ENCODE data around the gene C16orf54. TPM values are rescaled to one million over a fixed set of nuclear protein-coding genes. Genes with fewer than 3 reads are reported as not detected.
"Not testable (repeated sequence)": the region's sequence is repeated elsewhere in the genome, so short reads cannot be mapped to it uniquely, and the experiment has no call there.

The C16orf54 gene
- polyA plus RNA-seq, 1 donor = 1.5 TPM

- Histone ChIP-seq H3K4me1 (ENCODE audit: control insufficient read depth, insufficient read depth, low read length) (peaks cover 28% of the 10 kb centered on the region), H3K27me3 (ENCODE audit: control insufficient read depth, insufficient read depth, low read length) (no peaks in the 10 kb centered on the region), H3K4me3 (ENCODE audit: low read length) (no peak overlapping the region), H3K9me3 (ENCODE audit: control insufficient read depth, low read depth, low read length) (no peaks in the 10 kb centered on the region), H3K27ac (ENCODE audit: low read length) (peak overlapping the region; percentile 55), H3K36me3 (ENCODE audit: control insufficient read depth, insufficient read depth, low read length) (no peaks in the 10 kb centered on the region)
- peak; percentile 56 to 81 for DNase-seq
- no CpG with 5 or more reads among the region's 1 CpG for WGBS (ENCODE audit: insufficient coverage, low lambda C conversion rate)
These were observed 10.9 kb upstream of the C16orf54 start for GRCh38 chr16:29756654-29757053.

DNA sequence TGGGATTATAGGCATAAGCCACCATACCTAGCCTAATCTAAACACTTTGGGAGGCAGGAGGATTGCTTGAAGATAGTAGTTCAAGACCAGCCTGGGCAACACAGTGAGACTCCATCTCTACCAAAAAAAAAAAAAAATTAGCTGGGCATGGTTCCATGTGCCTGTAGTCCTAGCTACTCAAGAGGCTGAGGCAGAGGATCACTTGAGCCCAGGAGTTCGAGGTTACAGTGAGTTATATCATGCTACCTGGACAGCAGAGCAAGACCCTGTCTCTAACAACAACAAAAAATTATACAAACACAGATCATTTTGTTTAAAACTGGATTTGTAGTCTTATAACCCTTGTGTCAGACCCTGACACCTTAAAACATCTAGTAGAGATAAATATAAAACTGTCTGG lies 7.7 kb upstream of the C16orf54 start:
- H3K27ac ChIP-seq (ENCODE audit: low read length) = no peak overlapping the region
- DNase-seq = no peak
- H3K9me3 ChIP-seq (ENCODE audit: control insufficient read depth, low read depth, low read length) = peaks cover under 1% of the 10 kb centered on the region
- peaks cover 19% of the 10 kb centered on the region for H3K4me1 ChIP-seq (ENCODE audit: control insufficient read depth, insufficient read depth, low read length)
- H3K36me3 ChIP-seq (ENCODE audit: control insufficient read depth, insufficient read depth, low read length) = no peaks in the 10 kb centered on the region
- no peaks in the 10 kb centered on the region for H3K27me3 ChIP-seq (ENCODE audit: control insufficient read depth, insufficient read depth, low read length)
- H3K4me3 ChIP-seq (ENCODE audit: low read length) = no peak overlapping the region
- WGBS (ENCODE audit: insufficient coverage, low lambda C conversion rate) = no CpG with 5 or more reads among the region's 1 CpG

DNA sequence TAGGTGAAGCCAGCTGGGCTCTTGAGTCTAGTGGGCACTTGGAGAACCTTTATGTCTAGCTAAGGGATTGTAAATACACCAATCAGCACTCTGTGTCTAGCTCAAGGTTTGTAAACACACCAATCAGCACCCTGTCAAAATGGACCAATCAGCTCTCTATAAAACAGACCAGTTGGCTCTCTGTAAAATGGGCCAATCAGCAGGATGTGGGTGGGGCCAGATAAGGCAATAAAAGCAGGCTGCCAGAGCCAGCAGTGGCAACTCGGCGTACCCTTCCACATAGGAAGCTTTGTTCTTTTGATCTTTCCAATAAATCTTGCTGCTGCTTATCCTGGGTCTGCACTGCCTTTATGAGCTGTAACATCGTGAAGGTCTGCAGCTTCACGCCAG lies 3.0 kb upstream of the C16orf54 start:
- H3K9me3 ChIP-seq (ENCODE audit: control insufficient read depth, low read depth, low read length) = peaks cover 12% of the 10 kb centered on the region
- not testable (repeated sequence) for H3K4me1 ChIP-seq (ENCODE audit: control insufficient read depth, insufficient read depth, low read length); H3K27ac ChIP-seq (ENCODE audit: low read length); DNase-seq; H3K27me3 ChIP-seq (ENCODE audit: control insufficient read depth, insufficient read depth, low read length); H3K4me3 ChIP-seq (ENCODE audit: low read length); H3K36me3 ChIP-seq (ENCODE audit: control insufficient read depth, insufficient read depth, low read length)
- no CpG with 5 or more reads among the region's 4 CpGs for WGBS (ENCODE audit: insufficient coverage, low lambda C conversion rate)

DNA sequence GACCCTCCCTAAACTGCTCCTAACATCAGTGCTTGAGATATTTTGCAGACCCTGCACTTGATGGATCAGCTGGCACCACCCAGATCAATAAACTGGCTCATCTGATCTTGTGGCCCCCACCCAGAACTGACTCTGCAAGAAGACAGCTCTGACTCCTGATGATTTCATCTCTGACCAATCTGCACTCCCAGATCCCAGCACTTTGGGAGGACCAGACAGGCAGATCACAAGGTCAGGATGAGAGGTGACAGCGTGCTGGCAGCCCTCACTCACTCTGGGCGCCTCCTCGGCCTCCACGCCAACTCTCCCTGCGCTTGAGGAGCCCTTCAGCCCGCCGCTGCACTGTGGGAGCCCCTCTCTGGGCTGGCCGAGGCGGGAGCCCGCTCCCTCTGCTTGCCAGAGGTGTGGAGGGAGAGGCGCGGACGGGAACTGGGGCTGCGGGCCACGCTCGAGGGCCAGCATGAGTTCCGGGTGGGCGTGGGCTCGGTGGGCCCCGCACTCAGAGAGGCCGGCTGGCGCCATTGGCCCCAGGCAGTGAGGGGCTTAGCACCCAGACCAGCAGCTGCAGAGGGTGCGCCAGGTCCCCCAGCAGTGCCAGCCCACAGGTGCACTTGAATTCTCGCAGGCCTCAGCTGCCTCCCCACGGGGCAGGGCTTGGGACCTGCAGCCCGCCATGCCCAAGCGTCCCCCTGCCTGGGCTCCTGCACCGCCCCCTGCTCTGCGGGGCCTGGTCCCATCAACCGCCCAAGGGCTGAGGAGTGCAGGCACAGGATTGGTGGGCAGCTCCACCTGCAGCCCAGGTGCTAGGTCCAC lies 2.4 kb upstream of the C16orf54 start:
- Histone ChIP-seq H3K4me3 (ENCODE audit: low read length) (no peak overlapping the region), H3K27ac (ENCODE audit: low read length) (no peak overlapping the region), H3K36me3 (ENCODE audit: control insufficient read depth, insufficient read depth, low read length) (no peaks in the 10 kb centered on the region), H3K9me3 (ENCODE audit: control insufficient read depth, low read depth, low read length) (peaks cover 12% of the 10 kb centered on the region), H3K27me3 (ENCODE audit: control insufficient read depth, insufficient read depth, low read length) (no peaks in the 10 kb centered on the region), H3K4me1 (ENCODE audit: control insufficient read depth, insufficient read depth, low read length) (no peaks in the 10 kb centered on the region)
- DNase-seq = no peak
- no CpG with 5 or more reads among the region's 30 CpGs for WGBS (ENCODE audit: insufficient coverage, low lambda C conversion rate)

GRCh38 chr16:29746518-29746917 lies 728 bp upstream of the C16orf54 start:
- H3K27ac ChIP-seq (ENCODE audit: low read length); H3K36me3 ChIP-seq (ENCODE audit: control insufficient read depth, insufficient read depth, low read length); H3K4me3 ChIP-seq (ENCODE audit: low read length); H3K4me1 ChIP-seq (ENCODE audit: control insufficient read depth, insufficient read depth, low read length); H3K27me3 ChIP-seq (ENCODE audit: control insufficient read depth, insufficient read depth, low read length); DNase-seq: not testable (repeated sequence)
- H3K9me3 ChIP-seq (ENCODE audit: control insufficient read depth, low read depth, low read length) = peaks cover 12% of the 10 kb centered on the region
- no CpG with 5 or more reads among the region's 4 CpGs for WGBS (ENCODE audit: insufficient coverage, low lambda C conversion rate)

DNA sequence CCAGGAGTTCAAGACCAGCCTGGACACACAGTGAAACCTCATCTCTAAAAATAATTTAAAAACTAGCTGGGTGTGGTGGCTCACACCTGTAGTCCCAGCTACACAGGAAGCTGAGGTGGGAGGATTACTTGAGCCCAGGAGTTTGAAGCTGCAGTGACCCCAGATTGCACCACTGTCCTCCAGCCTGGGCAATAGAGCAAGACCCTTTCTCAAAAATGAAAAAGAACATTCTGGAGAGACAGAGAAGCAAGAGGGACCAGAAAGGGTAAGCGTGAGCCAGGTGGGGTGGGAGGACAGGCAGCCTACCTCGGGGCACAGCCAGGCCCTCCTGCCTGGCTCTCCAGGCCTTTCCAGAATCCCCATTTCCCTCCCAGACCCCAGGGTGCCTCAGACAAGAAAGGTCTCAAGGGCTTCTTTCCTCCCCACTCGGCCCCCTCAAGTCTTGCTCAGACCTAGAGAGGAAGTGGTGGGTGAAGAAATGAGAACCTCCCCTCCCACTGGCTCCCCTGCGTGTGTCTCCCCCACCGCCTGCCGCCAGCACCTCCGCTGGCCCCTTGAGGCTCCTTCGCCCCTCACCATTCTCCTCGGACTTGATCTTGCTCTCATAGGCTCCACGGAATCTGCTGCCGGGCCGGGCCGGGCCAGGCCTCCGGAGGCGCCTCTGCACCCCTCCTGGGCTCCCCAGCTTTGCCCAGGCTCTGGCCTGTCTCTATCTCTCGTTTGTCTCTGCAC lies 503 bp downstream of the C16orf54 start:
- H3K27me3 ChIP-seq (ENCODE audit: control insufficient read depth, insufficient read depth, low read length) = no peaks in the 10 kb centered on the region
- no peak overlapping the region for H3K27ac ChIP-seq (ENCODE audit: low read length)

DNA sequence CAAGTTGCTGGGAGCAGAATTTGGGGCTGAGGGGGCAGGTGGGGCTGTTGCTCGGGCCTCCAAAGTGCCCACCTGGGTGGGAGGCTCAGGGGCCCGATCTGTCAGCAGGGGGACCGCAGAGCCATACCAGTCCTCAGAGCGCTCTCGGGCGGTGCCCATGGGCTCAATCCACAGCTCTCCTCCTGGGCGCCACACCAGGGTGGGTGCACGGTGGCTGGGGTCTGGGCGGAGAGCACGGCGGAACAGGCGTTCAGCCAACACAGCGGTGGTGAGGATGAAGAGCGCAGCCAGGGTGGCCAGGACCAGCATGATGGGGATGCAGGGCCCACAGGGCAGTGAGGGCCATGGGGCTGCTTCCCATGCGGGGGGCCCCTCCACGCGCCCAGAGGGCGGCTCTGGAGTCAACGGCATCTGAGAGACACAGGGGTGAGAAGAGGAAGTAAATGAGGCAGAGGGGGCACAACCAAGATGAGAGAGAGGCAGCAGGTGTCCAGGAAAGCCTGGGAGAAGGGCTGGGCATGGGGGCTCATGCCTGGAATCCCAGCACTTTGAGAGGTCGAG lies 1.2 kb downstream of the C16orf54 start:
- peaks cover 19% of the 10 kb centered on the region for H3K4me1 ChIP-seq (ENCODE audit: control insufficient read depth, insufficient read depth, low read length)
- no peaks in the 10 kb centered on the region for H3K36me3 ChIP-seq (ENCODE audit: control insufficient read depth, insufficient read depth, low read length)
- peaks cover 12% of the 10 kb centered on the region for H3K9me3 ChIP-seq (ENCODE audit: control insufficient read depth, low read depth, low read length)
- H3K4me3 ChIP-seq (ENCODE audit: low read length) = no peak overlapping the region
- no peak overlapping the region for H3K27ac ChIP-seq (ENCODE audit: low read length)
- H3K27me3 ChIP-seq (ENCODE audit: control insufficient read depth, insufficient read depth, low read length) = no peaks in the 10 kb centered on the region
- no peak for DNase-seq
- no CpG with 5 or more reads among the region's 20 CpGs for WGBS (ENCODE audit: insufficient coverage, low lambda C conversion rate)

More for the DNA sequence above, 503 bp downstream of the C16orf54 start:
- Histone ChIP-seq H3K9me3 (ENCODE audit: control insufficient read depth, low read depth, low read length) (peaks cover 12% of the 10 kb centered on the region), H3K36me3 (ENCODE audit: control insufficient read depth, insufficient read depth, low read length) (no peaks in the 10 kb centered on the region), H3K4me3 (ENCODE audit: low read length) (no peak overlapping the region), H3K4me1 (ENCODE audit: control insufficient read depth, insufficient read depth, low read length) (peaks cover 14% of the 10 kb centered on the region)
- no CpG with 5 or more reads among the region's 16 CpGs for WGBS (ENCODE audit: insufficient coverage, low lambda C conversion rate)
- no peak for DNase-seq

DNA sequence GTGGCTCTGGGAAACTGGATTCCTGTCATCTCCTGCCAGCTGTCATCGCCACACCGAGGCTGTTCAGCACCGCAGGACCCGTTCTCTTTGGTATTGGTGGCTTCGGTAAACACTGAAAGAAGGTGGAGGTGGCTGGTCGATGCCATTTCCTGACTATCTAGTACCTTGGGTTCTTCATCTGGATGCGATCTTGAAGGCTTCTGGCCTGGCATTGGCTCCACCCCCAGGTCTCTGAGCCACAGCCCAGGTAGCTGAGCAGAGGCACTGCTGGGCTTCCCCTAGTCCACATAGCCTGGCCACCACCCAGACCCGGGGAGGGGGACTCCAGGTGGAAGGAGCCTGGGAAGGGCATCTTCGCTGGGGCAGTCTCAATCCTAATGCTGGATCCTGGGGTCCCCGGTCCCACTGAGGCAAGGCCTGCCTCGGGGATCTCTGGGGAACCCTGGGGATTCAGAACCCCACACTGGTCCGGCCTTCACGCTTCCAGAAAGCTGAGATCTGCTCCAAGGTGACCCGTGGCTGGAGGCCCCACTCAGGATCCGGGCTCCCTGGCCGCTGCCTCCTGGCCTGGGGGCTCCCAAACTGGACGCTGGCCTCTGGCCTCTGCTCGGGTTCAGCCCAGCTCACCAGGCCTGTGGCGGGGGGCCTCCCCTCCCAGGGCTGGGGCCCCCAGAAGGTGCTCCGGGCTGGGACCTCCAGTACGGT lies 1.8 kb downstream of the C16orf54 start:
- Histone ChIP-seq H3K9me3 (ENCODE audit: control insufficient read depth, low read depth, low read length) (peaks cover 12% of the 10 kb centered on the region), H3K36me3 (ENCODE audit: control insufficient read depth, insufficient read depth, low read length) (no peaks in the 10 kb centered on the region), H3K4me3 (ENCODE audit: low read length) (no peak overlapping the region), H3K4me1 (ENCODE audit: control insufficient read depth, insufficient read depth, low read length) (peaks cover 23% of the 10 kb centered on the region), H3K27ac (ENCODE audit: low read length) (no peak overlapping the region), H3K27me3 (ENCODE audit: control insufficient read depth, insufficient read depth, low read length) (no peaks in the 10 kb centered on the region)
- DNase-seq = no peak
- no CpG with 5 or more reads among the region's 21 CpGs for WGBS (ENCODE audit: insufficient coverage, low lambda C conversion rate)

DNA sequence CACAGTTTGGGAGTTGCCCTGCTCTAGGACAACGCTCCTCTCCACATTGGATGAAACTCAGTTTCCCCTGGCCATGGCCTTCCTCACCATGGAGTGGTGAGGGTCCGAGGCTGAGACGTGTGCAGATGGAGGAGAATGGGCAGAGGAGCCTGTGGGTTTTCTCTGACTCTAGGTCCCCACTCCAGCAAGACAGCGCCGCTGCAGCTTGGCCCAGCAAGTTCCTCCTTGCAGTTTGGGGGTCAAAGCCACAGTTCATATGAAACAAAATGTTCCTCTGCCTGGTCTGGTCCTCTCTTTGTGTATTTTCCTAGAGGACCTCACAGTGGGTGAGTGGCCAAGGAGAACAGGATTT lies 2.3 kb downstream of the C16orf54 start:
- Histone ChIP-seq H3K4me1 (ENCODE audit: control insufficient read depth, insufficient read depth, low read length) (peaks cover 28% of the 10 kb centered on the region), H3K27me3 (ENCODE audit: control insufficient read depth, insufficient read depth, low read length) (no peaks in the 10 kb centered on the region), H3K4me3 (ENCODE audit: low read length) (no peak overlapping the region), H3K27ac (ENCODE audit: low read length) (no peak overlapping the region), H3K9me3 (ENCODE audit: control insufficient read depth, low read depth, low read length) (peaks cover 10% of the 10 kb centered on the region), H3K36me3 (ENCODE audit: control insufficient read depth, insufficient read depth, low read length) (no peaks in the 10 kb centered on the region)
- no peak for DNase-seq
- no CpG with 5 or more reads among the region's 5 CpGs for WGBS (ENCODE audit: insufficient coverage, low lambda C conversion rate)

DNA sequence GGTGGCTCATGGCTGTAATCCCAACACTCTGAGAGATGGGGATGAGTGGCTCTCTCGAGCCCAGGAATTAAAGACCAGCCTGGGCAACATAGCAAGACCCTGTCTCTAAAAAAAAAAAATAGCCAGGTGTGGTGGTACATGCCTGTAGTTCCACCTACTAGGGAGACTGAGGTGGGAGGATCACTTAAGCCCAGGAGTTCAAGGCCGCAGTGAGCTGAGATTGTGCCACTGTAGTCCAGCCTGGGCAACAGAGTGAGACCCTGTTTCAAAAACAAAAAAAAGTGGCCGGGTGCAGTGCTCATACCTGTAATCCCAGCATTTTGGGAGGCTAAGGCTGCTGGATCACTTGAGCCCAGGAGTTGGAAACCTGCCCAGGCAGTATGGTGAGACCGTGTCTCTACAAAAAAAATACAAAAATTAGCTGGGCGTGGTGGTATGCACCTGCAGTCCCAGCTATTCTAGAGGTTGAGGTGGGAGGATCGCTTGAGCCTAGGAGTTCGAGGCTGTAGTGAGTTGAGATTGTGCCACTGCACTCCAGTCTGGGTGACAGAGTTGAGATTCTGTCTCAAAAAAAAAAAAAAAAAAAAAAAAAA lies 3.0 kb downstream of the C16orf54 start:
- H3K36me3 ChIP-seq (ENCODE audit: control insufficient read depth, insufficient read depth, low read length) = no peaks in the 10 kb centered on the region
- no peaks in the 10 kb centered on the region for H3K27me3 ChIP-seq (ENCODE audit: control insufficient read depth, insufficient read depth, low read length)
- peaks cover 34% of the 10 kb centered on the region for H3K4me1 ChIP-seq (ENCODE audit: control insufficient read depth, insufficient read depth, low read length)
- DNase-seq = no peak
- H3K9me3 ChIP-seq (ENCODE audit: control insufficient read depth, low read depth, low read length) = peaks cover 5% of the 10 kb centered on the region
- no peak overlapping the region for H3K4me3 ChIP-seq (ENCODE audit: low read length)
- WGBS (ENCODE audit: insufficient coverage, low lambda C conversion rate) = 83% methylated on average over 2 of the region's 7 CpGs
- no peak overlapping the region for H3K27ac ChIP-seq (ENCODE audit: low read length)
